ENCODE measurements around the gene GAGE13.
A peak's percentile ranks its signal among the peaks of the same experiment; 100 is the strongest.
"Not testable (repeated sequence)": the region's sequence is repeated elsewhere in the genome, so short reads cannot be mapped to it uniquely, and the experiment has no call there.

Gene GAGE13, protein sequence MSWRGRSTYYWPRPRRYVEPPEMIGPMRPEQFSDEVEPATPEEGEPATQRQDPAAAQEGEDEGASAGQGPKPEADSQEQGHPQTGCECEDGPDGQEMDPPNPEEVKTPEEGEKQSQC

DNA sequence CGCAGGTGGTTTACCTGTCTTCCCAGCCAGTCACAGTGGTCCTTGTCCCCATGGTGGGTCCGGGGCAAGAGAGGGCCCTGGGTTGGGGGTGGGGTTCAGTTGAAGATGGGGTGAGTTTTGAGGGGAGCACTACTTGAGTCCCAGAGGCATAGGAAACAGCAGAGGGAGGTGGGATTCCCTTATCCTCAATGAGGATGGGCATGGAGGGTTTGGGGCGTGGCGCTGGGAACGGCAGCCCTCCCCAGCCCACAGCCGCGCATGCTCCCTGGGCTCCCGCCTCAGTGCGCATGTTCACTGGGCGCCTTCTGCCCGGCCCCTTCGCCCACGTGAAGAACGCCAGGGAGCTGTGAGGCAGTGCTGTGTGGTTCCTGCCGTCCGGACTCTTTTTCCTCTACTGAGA, at the start of gene GAGE13:
GAGE13 (plus strand) TSS at position 301 of the 400 bp plus-strand sequence. CDS start 1,156 bp downstream, outside the sequence.
- not testable (repeated sequence) for DNase-seq (ENCODE audit: low read depth in 2 of 2)

DNA sequence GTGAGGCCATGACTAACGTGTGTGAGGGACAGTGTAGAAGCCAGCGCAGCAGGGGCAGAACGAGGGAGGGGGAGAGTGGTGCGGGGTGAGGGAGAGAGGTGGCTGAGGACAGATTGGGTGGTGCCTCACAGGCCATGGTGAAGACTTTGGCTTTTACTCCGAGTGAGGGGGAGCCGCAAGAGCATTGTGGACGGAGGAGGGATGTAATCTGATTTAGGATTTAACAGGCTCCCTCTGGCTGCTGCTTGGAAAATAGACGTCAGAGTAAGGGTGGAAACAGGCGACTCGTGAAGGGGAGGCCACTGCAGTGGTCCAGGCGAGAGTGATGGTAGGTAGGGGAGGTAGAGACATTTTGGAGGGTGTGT, 48.8 kb upstream of the GAGE13 start:
- no peak for DNase-seq (ENCODE audit: low read depth in 2 of 2)

DNA sequence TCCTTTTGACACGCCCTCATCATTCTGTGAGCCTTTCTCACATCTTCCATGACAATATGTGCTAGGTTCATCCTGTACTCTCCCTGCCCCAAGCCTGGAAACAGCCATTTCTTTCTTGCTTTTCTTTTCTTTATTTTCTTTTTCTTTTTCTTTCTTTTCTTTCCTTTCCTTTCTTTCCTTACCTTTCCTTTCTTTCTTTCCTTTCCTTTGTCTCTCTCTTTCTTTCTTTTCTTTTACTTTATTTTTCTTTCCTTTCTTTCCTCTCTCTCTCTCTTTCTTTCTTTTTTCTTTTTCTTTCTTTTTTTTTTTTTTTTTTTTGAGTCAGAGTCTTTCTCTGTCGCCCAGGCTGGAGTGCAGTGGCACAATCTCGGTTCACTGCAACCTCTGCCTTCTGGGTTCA, 47.2 kb upstream of the GAGE13 start:
- no peak for DNase-seq (ENCODE audit: low read depth in 2 of 2)

DNA sequence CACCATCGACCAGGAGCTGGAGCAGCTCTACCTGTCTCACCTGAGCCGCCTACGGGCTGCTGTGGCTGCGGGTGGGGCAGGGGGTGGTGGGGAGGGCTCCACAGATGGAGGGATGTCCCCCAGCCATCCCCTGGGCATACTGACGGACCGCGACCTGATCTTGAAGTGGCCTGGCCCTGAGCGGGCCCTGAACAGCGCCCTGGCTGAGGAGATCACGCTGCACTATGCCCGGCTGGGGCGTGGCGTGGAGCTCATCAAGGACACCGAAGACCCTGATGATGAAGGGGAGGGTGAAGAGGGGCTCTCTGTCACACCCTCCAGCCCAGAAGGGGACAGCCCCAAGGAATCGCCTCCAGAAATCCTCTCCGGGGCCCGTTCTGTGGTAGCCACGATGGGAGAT, 45.2 kb upstream of the GAGE13 start:
- DNase-seq (ENCODE audit: low read depth in 2 of 2) = no peak

DNA sequence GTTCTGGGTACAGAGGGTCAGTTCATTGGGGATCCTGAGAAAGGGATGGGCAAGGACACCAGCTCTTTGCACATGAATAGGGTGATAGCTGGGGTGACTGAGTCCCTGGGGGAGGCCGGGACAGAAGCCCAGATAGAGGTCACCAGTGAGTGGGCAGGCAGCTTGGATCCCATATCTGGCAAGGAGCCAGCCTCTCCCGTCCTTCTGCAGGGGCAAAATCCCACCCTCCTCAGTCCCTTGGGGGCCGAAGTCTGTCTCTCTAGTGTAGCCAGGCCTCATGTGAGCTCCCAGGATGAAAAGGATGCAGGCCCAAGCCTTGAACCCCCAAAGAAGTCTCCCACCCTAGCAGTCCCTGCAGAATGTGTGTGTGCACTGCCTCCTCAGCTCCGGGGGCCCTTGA, 44.8 kb upstream of the GAGE13 start:
- DNase-seq (ENCODE audit: low read depth in 2 of 2) = no peak

DNA sequence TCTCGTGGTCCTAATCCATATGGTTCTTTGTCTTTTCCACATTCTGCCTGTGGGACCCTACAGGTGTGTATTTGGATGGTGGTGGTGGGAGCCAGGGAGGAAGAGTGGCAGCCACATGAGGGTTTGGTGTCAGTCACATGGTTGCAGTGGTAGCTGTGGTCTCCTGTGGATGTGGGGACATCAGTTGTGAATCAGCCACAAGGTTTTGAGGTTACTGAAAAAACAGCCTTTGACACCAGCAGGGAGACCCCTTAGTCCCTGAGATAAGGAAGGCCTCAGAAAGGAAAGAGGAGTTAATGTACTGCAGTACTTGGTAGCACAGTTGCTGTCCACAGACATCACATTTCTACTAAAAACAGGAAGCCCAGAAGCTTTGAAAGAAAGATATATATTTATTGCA, 43.7 kb upstream of the GAGE13 start:
- no peak for DNase-seq (ENCODE audit: low read depth in 2 of 2)

DNA sequence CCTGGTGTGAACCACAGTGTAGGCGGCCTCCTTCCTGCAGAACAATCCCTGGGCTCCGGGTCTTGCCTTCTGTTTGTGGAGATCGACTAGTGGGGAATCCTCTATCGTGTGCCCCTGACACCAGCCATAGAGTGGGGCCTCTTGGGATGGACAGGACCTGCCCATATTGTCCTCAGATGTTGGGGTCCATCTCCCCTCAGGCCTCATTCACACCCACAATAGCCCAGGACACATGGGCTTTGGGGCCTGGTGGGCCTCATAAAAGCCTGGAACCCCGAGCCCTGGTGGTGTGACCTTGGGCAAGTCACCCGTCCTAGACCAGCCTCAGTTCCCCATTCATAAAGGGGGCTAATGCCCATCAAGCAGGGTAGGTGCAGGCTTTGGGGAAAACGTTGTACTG, 41.2 kb upstream of the GAGE13 start:
- DNase-seq (ENCODE audit: low read depth in 2 of 2) = no peak

DNA sequence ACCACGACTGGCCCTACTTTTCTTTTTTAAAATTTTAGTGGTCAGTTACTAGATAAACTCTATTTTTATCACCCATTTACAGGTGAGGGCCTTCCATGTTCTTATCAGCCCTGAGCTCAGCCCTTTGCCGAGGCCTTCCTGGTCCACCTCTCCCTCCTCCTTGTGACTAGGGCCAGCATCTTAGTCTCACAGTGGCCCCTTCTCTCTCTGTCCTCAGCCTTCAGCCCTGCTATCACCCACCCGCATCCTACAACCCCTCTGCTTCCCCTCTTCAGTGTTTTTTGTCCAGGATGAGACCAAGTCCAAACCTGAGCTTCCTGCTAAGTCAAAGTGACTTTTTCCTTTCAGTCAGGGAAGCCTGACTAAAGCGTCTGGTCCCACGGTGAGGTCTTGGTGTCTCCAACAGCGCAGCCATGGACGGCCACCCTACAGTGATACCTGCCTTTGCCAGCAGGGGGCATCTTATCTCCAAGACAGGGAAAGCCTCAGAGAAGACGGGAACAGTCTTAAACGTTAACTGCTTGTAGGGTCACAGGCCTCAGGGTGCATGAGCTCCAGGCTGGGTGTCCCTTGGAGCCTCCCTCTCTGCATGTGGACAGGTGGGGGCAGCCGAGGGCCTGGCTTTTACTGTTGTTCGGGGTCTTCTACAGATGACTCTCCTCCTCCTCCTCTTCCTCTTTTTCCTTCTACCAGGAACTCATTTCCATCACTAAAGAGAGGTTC, 39.6 kb upstream of the GAGE13 start:
- DNase-seq (ENCODE audit: low read depth in 2 of 2) = peak in 1 of 2 donors; percentile 78

DNA sequence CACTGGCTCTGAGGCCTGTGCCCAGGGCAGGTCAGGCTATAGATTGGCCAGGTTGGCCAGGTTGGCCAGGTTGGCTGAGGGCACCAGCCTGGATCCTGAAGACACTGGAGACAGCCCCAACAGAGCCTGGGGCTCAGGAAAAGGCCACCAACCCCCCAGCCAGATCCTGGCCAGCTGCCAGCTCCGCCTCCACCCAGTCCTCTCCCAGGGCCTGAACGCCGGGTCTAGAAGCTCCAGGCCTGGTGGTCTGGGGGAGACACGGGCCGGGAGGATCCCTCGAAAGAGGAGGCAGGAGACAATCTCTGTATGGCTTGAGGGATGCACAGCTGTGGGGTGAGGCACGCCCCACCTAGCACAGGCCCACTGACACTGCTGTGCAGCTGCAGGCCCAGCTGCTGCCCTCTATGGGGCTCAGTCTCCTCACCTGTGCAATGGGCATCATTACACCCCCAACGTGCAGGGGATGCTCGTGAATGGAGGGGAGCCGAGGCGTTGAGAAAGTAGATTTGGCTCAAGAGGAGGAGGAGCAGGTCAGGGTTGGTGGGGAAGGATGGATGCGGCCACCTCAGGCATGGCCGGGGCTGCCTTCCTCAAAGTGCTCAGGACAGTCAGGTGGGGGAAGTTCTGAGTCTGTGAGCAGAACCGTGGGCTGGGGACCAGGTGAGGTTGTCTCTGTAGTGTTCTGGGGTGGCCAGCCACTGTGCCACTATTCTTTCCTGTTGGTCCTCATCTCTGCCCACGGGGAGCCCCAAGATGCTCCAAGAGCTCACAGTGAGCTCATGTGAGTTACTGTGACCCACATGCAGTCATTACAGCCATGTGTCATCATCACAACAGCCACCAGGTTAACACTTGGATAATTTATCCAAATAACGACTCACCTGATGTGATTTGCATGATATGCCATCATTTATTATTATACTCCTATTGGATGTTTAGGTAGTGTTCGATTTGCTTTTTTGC, 38.7 kb upstream of the GAGE13 start:
- no peak for DNase-seq (ENCODE audit: low read depth in 2 of 2)

DNA sequence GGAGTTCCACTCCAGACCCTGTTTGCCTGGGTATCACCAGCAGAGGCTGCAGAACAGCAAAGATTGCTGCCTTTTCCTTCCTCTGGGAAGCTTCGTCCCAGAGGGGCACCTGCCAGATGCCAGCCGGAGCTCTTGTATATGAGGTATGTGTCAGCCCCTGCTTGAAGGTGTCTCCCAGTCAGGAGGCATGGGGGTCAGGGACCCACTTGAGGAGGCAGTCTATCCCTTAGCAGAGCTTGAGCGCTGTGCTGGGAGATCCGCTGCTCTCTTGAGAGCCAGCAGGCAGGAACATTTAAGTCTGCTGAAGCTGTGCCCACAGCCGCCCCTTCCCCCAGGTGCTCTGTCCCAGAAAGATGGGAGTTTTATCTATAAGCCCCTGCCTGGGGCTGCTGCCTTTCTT, 32.1 kb upstream of the GAGE13 start:
- not testable (repeated sequence) for DNase-seq (ENCODE audit: low read depth in 2 of 2)

DNA sequence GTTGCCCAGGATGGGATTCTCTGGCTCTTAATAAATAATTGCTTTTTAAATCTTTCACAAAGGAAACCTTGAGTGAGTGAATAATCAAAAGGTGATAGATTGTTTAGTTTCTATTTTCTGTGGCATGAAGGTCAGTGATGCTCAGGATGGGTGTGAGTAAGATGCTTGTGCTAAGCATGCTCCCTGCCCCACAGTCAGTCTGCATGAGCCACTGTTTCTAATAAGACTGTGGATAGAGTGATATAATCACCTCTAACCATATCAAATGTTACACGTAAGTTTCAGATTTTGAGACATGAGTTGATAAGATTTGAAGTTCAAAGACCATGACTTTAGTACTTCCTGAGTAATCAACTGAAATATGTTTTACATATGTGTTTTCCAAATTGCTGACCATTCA, 30.7 kb upstream of the GAGE13 start:
- no peak for DNase-seq (ENCODE audit: low read depth in 2 of 2)

DNA sequence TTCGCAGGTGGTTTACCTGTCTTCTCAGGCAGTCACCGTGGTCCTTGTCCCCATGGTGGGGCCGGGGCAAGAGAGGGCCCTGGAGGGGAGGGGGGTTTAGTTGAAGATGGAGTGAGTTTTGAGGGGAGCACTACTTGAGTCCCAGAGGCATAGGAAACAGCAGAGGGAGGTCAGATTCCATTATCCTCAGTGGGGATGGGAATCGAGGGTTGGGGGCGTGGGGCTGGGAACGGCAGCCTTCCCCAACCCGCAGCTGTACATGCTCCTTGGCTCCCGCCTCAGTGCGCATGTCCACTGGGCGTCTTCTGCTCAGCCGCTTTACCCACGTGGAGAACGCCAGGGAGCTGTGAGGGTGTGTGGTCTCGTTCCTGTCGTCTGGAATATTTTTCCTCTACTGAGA, 28.0 kb upstream of the GAGE13 start, which contains the start of gene GAGE10:
GAGE10 (plus strand) TSS at position 301 of the 400 bp plus-strand sequence. CDS start 1,214 bp downstream, outside the sequence.
- no peak for DNase-seq (ENCODE audit: low read depth in 2 of 2)

DNA sequence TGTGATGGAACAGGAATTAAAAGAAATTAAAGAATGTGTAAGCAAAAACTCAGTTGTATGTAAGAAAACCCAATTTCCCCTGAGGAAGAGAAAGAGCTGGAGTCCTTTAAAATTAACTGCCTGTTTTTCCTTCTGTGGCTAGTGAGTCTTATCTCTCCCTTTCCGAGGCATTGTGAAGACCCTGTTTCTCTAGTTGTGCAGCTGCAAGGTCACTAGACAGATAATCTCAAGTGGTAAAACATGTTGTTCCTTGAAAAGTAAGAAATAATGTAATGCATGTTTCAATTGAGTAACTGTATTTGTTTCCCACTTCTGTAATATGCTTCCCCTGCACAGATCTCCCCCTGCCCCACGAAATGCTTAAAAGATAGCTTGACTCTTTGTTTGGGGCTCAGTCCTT, 23.6 kb upstream of the GAGE13 start:
- not testable (repeated sequence) for DNase-seq (ENCODE audit: low read depth in 2 of 2)

DNA sequence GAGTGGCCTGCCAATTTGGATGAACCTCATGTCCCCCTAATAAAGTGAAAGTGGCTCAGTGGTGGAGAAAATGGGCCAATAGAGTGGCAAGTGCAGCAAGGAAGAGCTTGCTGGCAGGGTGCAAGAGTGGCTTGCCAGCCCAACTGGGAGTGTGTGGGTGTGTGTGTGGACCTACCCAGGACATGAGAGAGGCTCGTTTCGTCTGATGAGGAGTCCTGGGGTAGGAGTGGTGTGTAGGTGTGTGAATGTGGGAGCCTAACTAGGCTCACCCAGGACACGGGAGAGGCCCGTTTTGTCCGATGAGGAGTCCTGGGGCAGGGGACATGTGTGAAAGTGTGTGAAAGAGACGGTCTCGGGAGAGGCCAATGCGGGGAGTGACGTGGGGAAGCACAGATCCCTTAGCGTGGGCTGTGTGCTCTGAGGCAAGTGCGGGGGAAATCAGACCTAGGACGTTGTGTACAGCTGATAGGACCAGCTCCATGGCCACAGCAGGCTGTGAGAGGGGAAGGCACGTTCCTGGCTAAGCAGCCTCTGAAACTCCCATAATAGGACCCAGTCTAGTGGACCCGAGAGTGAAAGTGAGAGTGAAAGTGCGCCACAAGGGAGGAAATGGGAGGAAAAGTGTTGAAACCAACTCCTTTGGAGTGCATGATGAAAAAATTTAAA, 22.6 kb upstream of the GAGE13 start:
- DNase-seq (ENCODE audit: low read depth in 2 of 2) = no peak

DNA sequence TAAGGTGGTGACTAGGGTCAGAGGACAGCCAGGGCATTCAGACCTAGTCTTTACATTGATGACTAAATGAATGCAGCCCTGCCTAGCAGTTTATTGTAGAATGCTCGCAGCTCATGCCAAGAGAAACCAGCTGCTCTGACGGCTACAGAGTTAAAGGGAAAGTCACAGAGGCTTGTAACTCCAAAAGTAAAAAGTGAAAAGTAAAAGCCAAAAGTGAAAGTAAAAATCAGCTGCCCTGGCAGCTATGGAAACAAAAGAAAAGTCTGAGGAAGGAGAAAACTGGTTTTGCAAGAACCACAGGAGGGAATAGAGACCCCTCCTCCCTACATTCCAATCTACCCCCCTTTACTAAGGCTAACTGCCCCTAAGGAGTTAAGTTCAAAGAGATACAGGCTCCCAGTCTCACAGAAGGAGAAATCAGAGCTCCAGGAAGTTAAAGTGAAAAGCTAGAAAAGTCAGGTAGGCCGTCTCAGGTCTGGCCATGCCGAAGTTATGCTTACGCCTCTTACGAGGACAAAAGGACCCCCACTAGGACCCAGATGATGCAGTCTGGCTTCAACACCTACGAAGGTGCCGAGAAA, 21.9 kb upstream of the GAGE13 start:
- no peak for DNase-seq (ENCODE audit: low read depth in 2 of 2)

DNA sequence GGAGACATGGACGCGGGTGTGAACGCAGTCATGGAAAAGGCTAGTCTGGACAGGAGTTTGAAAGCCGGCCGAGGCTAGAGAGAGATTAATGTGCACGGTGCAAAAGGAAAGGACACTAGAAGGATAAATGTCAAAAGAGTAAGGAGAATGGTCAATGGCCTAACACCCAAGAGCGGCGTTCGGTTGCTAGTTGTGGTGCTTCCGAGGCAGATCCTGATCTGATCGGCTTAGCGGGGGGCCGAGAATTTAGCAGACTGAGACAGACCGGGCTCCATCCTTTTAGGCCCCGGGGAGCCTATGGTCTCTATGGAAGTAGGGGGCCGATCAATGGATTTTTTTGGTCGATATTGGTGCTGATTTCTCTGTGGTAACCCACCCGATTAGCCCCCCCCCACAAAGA, 21.0 kb upstream of the GAGE13 start:
- no peak for DNase-seq (ENCODE audit: low read depth in 2 of 2)

DNA sequence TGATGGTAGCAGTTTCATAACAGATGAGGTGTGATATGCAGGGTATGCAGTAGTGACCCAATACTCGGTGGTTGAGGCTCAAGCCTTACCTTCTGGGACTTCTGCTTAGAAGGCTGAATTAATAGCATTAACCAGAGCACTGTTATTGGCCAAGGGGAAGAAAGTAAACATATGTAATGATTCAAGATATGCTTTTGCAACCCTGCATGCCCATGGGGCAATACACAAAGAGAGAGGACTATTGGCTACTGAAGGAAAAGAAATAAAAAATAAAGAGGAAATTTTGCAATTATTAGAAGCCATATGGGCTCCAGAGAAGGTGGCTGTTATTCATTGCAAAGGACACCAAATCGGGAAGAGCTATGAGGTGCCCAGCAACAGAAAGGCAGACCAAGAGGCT, 19.2 kb upstream of the GAGE13 start:
- no peak for DNase-seq (ENCODE audit: low read depth in 2 of 2)

DNA sequence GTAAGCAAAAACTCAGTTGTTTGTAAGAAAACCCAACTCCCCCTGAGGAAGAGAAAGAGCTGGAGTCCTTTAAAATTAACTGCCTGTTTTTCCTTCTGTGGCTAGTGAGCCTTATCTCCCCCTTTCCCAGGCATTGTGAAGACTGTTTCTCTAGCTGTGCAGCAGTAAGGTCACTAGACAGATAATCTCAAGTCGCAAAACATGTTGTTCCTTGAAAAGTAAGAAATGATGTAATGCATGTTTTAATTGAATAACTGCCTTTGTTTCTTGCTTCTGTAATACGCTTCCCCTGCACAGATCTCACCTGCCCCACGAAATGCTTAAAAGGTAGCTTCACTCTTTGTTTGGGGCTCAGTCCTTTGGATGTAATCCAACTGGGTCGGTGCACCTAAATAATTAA, 15.3 kb upstream of the GAGE13 start:
- no peak for DNase-seq (ENCODE audit: low read depth in 2 of 2)

DNA sequence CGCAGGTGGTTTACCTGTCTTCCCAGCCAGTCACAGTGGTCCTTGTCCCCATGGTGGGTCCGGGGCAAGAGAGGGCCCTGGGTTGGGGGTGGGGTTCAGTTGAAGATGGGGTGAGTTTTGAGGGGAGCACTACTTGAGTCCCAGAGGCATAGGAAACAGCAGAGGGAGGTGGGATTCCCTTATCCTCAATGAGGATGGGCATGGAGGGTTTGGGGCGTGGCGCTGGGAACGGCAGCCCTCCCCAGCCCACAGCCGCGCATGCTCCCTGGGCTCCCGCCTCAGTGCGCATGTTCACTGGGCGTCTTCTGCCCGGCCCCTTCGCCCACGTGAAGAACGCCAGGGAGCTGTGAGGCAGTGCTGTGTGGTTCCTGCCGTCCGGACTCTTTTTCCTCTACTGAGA, 9.6 kb upstream of the GAGE13 start, which contains the start of gene GAGE12J:
GAGE12J (plus strand) TSS at position 301 of the 400 bp plus-strand sequence. CDS start 1,157 bp downstream, outside the sequence.
- DNase-seq (ENCODE audit: low read depth in 2 of 2) = not testable (repeated sequence)

DNA sequence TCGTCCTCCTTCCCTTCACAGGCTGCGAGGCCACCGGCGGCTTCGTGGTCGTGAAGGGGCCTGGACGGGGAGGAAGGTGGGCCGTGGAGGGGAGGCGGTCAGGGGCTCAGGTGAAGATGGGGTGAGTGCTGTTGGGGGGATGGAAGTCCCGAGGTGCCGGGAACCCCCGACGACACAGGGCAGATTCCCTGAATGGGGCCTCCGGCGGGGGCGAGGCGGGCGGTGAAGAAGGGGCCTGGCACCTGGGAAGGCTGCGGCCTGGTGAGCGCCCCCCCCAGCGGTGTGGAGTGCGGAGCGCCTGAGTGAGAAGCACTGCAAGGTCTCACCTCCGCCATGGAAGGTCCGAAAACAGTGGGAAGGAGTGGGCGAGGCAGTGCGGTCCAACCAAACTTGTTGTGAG, 9.1 kb upstream of the GAGE13 start:
- DNase-seq (ENCODE audit: low read depth in 2 of 2) = not testable (repeated sequence)

DNA sequence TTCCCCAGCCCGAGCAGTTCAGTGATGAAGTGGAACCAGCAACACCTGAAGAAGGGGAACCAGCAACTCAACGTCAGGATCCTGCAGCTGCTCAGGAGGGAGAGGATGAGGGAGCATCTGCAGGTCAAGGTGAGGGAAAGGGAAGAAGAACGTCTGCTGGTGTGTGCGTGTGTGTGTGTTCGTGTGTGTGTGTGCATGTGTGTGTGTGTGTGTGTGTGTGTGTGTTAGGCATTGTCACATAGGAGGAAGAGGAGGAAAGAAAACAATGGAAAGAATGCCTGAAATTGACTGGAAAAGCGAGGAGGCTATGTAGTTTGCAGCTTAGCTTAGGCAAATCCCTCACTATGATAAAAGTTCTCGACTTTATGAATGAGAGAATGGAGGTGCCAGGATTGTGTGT, 7.6 kb upstream of the GAGE13 start:
- not testable (repeated sequence) for DNase-seq (ENCODE audit: low read depth in 2 of 2)

Measured in stimulated activated CD4-positive, alpha-beta T cell treated with anti-CD3 and anti-CD28 coated beads, Interleukin-15, amount 100 ng/mL, for 48 hours (primary cell).